HG03575 (cell line): ENCODE data around the gene TXLNB.
"Not testable (repeated sequence)": the region's sequence is repeated elsewhere in the genome, so short reads cannot be mapped to it uniquely, and the experiment has no call there.

ENCODE experiments used
- ATAC-seq: cut with Tn5 transposase; IDR thresholded peaks from one replicate; pipeline ENCODE4 v1.9.1; 2021; ENCODE audit not compliant: unreplicated experiment, insufficient number of reproducible peaks, low FRiP score; ENCODE audit errors: extremely low read depth

Gene TXLNB

GRCh38 chr6:139313784-139314545 is 22.2 kb upstream of the TXLNB start:
- ATAC-seq = no peak

DNA sequence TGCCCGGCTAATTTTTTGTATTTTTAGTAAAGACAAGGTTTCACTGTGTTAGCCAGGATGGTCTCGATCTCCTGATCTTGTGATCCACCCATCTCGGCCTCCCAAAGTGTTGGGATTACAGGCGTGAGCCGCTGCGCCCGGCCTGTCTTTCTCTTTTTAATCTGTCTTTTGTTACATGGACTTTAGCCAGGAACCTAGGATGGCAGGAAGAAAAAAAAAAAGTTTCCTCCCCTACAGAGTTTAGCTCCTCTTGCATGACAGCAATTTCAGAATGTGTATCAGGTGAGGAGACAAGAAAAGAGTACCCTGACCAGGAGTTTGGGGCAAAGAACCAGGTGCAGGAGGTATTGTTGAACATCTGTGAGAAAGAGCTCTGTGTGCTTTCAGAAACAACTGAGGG is 21.4 kb upstream of the TXLNB start:
- ATAC-seq = no peak

GRCh38 chr6:139311831-139312230 is 20.0 kb upstream of the TXLNB start:
- no peak for ATAC-seq

DNA sequence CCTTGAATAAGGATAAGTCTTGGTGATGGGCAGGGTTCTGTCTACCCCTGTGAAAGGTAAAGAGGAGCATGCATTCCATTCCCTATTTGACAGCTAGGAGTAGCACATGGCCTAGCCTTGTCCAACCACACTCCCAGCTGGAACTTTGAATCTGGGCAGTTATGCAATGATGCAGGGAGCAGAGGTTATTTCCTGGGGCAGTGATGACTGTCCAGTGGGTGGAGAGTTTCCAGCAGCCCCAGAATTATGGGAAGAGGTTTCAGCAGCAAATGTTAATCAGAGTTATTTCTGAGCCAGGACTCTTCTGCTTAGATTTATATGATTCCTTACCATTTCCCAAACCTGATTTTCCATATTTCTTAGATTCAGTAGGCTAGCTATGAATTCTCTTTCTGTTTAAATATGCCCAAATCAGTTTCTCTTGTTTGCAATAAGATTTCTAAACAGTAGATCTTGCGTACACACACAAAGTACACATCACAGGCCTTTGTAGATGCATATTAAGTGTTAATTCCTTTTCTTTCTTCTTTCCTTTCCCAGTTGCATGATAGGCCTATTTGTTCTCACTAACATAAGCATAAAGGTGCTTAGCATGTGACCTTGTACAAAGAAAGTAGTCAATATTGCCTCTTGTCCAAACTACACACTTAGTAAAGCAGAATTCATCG is 17.3 kb upstream of the TXLNB start:
- no peak for ATAC-seq

- no peak for ATAC-seq
Observed at GRCh38 chr6:139308286-139308916, 16.6 kb upstream of the TXLNB start.

DNA sequence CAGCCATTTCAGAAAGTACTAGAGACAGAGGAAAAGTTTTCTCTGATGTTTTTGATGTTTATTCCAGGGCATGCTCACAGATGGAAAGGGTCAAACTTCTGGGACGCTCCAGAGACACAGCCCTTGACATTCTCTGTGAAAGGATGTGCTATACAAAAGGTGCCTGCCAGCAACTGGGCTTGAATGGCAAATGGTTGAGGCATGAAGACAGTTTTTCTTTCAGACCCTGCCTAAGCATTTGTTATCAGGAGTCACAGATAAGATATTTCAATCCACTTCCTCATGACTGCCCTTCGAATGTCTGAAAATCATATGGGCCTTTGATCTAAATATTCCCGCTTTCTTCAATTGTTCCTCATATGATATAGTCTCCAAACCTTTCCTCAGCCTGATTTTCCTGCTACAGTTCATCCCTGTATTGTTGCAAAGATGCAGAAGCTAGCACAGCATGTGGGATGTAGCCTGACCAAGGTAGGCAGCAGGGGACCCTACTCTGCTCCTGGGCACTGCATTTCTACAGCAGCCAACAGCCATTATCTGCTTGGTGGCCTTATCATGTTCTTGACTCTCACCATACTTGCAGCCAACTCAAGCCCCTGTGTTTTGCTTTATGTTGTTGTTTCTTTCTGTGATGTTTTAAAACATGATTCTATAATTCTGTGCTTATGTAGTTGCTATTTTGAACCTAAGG is 14.6 kb upstream of the TXLNB start:
- ATAC-seq = no peak

DNA sequence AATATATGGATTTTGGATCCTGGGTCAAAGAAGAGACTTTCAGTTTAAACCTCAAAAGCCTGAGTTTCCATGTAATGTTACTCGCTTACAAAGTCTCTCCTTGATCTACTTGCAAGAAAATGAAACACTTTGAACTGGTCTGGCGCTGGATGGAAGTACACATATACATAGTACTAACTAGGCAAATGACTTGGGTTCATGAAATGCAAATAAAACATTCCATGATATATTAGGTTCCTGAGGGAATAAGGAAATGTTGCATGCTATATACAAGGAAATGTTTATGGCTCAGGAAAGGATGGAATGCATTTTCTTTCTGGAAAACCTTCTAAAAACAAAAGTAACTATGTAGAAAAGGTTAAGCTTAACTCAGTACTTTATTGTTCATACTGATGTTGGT is 11.4 kb upstream of the TXLNB start:
- ATAC-seq = no peak

DNA sequence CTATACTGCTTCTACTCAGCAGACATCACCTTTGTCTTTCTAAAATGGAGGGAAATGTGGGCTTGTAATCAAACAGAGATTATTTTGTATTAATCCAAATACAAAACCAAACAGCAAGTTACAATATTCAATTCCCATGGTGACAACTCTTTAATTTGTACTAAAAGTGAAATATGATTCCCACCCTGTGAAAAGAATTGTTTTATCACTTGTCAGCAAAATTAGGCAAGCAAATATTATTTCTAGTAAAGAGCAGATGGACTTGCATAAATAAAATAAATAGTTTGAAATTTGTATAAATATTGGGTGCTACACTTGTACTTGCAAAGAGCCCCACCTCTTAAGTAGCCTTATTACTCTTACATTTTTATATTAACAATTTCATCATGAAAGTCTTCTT is 6.1 kb upstream of the TXLNB start:
- ATAC-seq = no peak

DNA sequence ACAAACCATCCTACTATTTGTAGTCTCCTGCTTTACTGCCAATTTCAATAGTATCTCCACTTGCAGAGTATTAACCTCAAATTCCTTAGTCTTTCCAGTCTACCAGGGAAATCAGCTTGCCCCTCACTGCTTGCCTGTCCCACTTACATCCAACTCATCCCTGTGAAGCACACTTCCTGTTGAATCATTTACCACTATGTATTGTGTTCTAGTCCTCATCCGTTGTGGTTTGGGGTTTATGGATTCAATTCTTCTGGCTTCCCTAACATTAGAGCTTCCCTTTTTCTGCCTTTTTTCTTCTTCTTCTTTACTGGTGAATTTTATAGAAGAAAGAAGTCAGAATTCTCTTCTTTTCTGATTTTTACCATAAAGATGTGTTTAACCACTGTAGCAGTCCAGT is 5.1 kb upstream of the TXLNB start:
- no peak for ATAC-seq

DNA sequence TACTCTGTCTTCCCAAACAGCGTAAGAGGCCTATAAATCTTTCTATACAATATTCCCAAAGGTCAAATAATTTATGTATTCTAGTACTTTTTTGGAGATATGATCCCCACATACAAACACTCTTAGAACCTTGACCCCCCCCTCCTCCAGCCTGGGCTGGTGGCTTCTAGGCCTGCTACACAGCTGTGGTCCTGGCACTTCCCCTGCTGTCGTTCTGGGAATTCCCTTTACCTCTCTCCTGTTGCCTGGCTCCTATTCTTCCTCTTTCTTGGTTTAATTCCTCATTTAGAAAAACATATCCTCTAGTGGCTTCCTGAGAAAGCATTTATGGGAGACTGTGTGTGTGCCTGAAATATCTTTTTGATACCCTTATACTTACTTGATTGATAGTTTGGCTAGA is 4.1 kb upstream of the TXLNB start:
- no peak for ATAC-seq

DNA sequence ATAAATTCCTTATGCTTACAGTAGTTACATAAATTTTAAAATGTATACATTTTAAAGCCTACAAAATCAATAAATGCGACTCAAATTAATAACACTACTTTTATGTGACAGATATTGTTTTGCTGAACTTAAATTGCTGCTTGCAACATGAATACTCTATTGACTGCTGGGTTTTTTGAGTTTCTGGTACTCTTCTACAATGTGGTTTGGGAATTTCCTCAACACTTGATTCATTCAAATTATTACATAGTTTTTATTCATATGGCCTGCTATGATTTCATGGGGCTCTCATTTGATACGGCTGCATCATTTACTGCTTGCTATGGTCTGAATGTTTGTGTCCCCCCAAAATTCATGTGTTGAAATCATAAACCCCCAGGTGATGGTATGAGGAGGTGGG is 2.3 kb upstream of the TXLNB start:
- no peak for ATAC-seq

DNA sequence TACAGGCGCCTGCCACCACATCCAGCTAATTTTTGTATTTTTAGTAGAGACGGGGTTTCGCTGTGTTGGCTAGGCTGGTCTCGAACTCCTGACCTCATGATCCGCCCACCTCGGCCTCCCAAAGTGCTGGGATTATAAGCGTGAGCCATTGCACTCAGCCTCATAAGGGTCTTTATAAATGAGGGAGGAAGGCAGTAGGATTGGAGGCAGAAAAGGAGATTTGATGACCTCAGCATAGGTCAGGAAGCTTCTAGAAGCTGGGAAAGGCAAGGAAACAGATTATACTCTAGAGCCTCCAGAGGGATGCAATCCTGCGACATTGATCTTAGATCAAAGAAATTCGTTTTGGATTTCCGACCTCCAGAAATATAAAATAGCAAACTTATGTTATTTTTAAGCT is 1.4 kb upstream of the TXLNB start:
- ATAC-seq = not testable (repeated sequence)

- ATAC-seq = peak; percentile 71
Observed at GRCh38 chr6:139290787-139291311, 949 bp downstream of the TXLNB start.

- no peak for ATAC-seq
Observed at GRCh38 chr6:139289233-139289632, 2.6 kb downstream of the TXLNB start.

- no peak for ATAC-seq
Observed at GRCh38 chr6:139288496-139289040, 3.2 kb downstream of the TXLNB start.

DNA sequence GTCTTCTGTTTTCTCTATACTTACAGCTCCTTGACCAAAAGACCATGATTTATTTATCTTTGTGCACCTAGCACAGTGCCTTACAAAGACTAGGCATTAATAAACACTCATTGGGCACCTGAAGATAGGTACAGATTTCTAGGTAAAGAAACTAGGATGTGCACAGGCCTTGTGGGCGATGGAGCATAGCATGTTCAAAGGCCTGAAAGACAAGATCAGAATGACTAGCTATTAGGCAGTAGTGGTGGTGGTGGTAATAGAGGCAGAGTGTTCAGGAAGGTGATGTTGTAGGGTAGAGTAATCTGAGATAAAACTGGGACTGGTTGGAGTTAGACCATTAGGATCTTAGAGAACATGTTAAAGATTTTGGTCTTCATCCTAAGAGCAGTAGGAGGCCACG is 3.9 kb downstream of the TXLNB start:
- no peak for ATAC-seq

DNA sequence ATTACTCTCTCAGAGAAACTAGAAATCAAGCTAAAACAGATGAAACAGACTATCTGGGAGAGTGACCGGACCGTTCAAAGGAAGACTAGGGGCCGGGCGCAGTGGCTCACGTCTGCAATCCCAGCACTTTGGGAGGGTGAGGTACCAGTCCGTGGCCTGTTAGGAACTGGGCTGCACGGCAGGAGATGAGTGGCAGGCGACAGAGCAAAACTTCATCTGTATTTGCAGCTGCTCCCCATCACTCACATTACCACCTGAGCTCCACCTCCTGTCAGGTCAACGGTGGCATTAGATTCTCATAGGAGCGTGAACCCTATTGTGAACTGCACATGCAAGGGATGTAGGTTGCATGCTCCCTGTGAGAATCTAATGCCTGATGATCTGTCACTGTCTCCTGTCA is 5.4 kb downstream of the TXLNB start:
- ATAC-seq = not testable (repeated sequence)

DNA sequence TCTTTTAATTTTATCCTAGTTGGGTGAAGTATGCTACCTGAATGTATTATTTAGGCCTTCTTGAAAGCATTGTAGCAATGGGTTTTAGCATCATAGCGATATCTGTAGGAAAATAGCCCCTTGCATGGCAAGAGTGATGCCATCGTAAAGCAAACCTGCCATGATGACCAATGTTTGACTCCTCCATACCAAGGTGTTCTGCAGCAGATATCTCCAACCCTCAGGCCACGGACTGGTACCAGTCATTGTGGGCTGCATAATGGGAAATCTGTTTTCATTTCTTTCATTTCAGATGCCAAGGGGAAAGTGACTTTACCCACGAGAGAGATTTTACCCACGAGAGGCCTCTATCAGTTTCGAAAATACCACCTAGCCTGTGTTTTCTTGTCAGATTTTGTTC is 6.2 kb downstream of the TXLNB start:
- no peak for ATAC-seq

DNA sequence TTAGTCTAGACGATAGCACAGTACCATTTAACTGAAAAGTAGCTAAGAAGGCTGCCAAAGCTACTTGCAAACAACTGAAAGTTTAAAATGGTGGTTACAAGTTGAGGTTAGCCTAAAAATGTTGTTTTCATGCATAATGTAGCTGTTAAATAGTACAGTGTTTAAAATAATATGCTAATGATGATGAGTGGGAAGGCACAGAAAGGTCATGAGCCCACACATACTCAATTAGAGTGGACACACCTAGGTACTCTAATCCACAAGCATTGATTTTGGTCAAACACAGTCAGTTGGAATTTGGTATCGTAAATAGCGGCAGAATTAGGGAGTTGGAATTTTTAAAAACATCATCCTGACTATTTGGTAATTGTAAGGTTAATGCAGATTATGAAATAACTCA is 7.0 kb downstream of the TXLNB start:
- ATAC-seq = no peak
